Testis (tissue), 2 donors: ENCODE measurements around the gene LEMD2.

Source experiments
- CTCF ChIP-seq, 3 experiments: fragments of 450-650 bp in 2 of 3; fragments of 200-600 bp in 1 of 3; sonication (generic) in 1 of 3; IDR thresholded peaks; one replicate each; pipeline ENCODE4 v1.5.1; 2016 to 2019; ENCODE audit warnings: antibody characterized with exemption in 3 of 3, mild to moderate bottlenecking in 2 of 3, moderate library complexity in 1 of 3
- POLR2A ChIP-seq: fragments of 450-650 bp; IDR thresholded peaks from one replicate; pipeline ENCODE4 v1.6.1; 2017; ENCODE audit warnings: antibody characterized with exemption, mild to moderate bottlenecking, moderate library complexity

- TF ChIP-seq CTCF (IDR thresholded peaks at IDR 0.05) (no peak), POLR2A (no peak)
These were observed 9.5 kb upstream of the LEMD2 start for GRCh38 chr6:33798343-33798848.
